Breast epithelium (tissue), 3 donors: ENCODE results near the gene MXRA8.

Experiments used
- CTCF ChIP-seq, 3 donors: fragments of 450-650 bp; IDR thresholded peaks; one replicate each; pipeline ENCODE4 v1.5.1; 2016 to 2017; ENCODE audit warnings: antibody characterized with exemption in 3 of 3, mild to moderate bottlenecking in 3 of 3, moderate library complexity in 3 of 3
- POLR2A ChIP-seq: fragments of 450-650 bp; IDR thresholded peaks from one replicate; pipeline ENCODE4 v1.6.1; 2016; ENCODE audit warnings: antibody characterized with exemption, mild to moderate bottlenecking, moderate library complexity

GRCh38 chr1:1306661-1307260, 51.6 kb downstream of the MXRA8 start:
- TF ChIP-seq CTCF (IDR thresholded peaks at IDR 0.05): no peak
- TF ChIP-seq POLR2A: no peak
